Cerebellar cortex (tissue), 1 donor: ENCODE data around the gene JAGN1.
"Not testable (repeated sequence)": the region's sequence is repeated elsewhere in the genome, so short reads cannot be mapped to it uniquely, and the experiment has no call there.

Experiments
- DNase-seq: peaks from one replicate; pipeline ENCODE4 v3.0.0-alpha.2; 2015; ENCODE audit warnings: low spot score

JAGN1 gene

DNA sequence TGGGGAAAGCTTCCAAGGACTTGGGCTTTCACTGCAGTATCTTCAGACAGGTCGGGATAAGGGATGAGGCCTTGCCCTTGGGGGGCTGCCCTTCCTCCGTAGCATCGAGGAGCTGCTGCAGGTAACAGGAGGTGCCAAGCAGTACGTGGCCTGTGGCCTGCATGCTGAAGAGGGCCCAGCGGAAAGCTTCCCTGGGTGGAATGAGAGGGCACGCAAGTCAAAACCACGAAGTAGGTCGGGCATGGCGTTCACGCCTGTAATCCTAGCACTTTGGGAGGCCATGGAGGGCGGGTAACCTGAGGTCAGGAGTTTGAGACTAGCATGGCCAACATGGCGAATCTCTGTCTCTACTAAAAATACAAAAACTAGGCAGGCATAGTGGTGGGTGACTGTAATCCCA lies 23.3 kb upstream of the JAGN1 start:
- DNase-seq = no peak

DNA sequence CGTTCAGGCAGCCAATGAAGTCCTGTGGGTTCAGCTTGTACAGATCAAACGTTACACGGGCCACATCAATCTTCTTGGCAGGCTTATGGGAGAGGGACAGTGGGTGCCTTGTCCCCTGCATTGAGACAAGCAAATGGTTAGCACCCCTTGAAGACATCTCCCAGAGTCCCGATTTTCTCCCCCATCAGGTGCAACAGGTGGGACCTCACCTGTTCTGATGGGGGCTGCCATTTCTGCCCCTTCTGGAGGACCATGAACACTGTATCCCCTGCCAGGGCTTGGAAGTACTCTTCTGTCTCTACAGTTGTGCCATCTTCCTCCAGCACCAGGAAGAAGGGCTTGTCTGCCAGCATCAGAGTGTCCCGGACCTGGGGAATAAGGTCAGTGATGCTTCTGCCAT lies 20.5 kb upstream of the JAGN1 start:
- DNase-seq = no peak

DNA sequence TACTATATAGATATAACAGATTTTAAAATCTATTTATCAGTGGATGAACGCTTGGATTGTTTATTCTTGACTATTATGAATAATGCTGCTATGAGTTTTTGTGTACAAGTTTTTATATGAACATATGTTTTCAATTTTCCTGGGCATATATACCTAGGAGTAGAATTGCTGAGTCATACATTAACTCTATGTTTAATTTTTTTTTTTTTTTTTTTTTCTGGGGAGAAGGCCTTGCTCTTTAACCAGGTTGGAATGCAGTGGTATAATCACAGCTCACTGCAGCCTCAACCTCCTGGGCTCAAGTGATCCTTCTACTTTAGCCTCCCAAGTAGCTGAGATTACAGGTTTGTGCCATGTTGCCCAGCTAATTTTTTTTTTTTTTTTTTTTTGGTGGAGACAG lies 19.4 kb upstream of the JAGN1 start:
- no peak for DNase-seq

DNA sequence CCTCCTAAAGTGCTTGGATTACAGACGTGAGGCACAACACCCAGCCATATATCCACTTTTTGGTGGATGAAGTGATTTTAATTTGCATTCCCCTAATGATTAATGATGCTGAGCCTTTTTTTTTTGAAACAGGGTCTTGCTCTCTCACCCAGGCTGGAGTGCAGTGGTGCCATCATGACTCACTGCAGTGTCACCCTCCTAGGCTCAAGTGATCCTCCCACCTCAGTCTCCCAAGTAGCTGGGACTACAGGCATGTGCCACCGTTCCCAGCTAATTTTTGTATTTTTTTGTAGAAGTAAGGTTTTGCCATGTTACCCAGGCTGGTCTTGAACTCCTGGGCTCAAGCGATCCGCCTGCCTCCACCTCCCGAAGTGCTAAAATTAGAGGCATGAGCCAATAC lies 18.3 kb upstream of the JAGN1 start:
- DNase-seq = not testable (repeated sequence)

DNA sequence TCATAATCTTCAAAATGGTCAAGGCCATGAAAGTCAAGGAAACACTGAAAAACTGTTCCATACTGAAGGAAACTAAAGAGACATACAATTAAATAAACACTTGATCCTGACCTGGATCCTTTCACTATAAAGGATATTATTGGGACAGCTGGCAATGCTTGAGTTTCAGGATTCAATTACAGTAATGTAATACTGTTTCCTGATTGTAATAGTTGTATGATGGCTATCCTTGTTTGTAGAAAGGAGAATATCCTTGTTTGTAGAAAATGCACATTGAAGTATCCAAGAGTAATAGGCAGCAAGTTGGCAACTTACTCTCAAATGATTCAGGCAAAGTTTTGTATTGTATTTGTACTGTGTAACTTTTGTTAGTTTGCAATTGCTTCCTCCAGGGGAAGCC lies 15.0 kb upstream of the JAGN1 start:
- DNase-seq = no peak

DNA sequence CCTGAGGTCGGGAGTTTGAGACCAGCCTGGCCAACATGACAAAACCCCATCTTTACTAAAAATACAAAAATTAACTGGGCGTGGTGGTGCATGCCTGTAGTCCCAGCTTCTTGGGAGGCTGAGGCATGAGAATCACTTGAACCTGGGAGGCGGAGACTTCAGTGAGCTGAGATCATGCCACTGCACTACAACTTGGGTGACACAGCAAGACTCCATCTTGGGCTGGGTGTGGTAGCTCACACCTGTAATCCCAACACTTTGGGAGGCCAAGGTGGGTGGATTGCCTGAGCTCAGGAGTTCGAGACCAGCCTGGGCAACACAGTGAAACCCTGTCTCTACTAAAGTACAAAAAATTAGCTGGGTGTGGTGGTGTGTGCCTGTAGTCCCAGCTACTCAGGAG lies 14.2 kb upstream of the JAGN1 start:
- not testable (repeated sequence) for DNase-seq

DNA sequence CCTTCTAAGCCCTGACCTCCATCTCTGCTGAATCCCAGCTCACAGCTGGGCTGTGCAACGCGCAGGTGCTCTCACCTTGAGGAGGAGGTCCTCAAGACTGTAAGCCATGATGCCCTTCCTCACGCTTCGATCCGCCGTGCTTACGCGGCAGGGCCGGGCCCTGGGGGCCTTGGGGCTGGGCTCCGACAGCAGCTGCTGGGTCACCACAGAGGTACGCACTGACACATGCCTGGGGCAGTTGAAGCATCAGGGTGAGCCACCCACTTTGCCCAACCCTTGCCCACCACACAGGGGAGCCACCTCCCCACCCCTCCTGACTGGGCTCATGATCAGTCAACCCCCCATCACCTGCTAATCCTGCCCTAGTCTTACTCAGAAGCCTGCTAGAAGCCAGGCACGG lies 13.4 kb upstream of the JAGN1 start:
- DNase-seq = no peak

DNA sequence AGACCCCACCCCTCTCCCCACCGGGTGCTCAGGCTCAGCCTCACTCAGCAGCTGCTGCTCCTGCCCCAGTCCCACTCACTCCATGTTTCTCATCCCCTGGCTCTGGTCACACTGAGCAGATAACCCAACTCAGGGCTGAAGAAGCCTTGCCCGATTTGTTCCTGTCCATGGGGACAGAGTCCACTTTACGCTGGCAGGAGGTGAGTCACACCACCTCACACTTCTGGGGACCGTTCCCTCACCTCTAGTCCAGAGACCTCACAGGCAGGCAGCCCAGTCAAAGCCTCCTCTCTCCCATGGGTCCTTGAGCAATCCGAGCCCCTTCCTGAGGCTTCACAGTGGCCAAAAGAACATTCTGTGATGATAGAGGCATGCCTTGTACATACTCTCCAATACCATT lies 11.7 kb upstream of the JAGN1 start:
- no peak for DNase-seq

DNA sequence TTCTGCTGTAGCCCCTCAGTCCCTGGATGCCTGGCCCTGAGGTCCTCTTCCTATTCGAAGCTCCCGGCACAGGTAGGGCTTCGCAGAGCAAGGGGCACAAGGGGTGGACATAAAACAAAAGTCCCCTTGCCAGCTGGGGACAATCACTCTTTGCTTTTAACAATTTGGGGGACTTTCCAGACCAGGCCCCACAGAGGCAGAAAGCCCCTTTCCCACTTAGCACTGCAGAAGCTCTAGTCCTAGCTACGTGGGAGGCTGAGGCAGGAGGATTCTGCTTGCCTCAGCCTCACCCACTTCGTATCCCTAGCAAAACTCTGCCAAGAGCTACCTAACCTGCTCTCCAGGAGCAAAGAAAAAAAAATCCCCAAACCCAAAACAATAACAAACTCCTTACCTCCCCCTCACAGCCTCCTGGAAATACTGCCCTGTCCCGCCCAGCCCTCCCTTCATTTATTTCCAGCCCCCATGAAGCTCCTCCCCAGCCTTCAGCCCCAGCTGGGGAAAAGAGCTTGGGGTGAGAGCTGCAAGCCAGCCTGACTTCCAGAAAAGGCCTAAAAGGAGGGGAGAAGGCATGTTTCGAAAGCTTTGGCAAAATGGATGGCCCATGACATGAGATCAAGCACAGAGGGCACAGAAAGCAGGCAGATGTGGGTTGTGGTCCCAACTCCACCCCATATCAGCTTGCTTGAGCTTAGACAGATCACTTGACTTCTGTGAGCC lies 10.4 kb upstream of the JAGN1 start, which contains the start of gene CIDEC:
Gene CIDEC, minus strand, starts transcription at position 424 of the 720 bp plus-strand sequence. CDS start 1,767 bp downstream, outside the sequence.
- no peak for DNase-seq

DNA sequence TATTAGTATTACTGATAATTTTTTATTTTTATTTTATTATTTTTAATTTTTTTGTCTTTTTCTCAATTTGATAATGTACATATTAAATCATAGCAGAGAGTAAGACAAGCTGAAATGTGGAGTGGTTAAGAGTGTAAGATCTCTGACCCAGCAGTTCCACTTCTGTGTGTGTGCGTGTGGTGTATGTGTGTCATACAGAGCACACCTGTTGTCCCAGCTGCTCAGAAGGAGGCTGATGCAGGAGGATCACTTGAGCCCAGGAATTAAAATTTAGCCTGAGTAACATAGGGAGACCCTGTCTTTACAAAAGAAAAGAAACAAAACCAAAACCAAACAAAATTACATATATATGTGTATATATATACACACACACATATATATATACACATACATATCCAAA lies 9.0 kb upstream of the JAGN1 start:
- DNase-seq = no peak

DNA sequence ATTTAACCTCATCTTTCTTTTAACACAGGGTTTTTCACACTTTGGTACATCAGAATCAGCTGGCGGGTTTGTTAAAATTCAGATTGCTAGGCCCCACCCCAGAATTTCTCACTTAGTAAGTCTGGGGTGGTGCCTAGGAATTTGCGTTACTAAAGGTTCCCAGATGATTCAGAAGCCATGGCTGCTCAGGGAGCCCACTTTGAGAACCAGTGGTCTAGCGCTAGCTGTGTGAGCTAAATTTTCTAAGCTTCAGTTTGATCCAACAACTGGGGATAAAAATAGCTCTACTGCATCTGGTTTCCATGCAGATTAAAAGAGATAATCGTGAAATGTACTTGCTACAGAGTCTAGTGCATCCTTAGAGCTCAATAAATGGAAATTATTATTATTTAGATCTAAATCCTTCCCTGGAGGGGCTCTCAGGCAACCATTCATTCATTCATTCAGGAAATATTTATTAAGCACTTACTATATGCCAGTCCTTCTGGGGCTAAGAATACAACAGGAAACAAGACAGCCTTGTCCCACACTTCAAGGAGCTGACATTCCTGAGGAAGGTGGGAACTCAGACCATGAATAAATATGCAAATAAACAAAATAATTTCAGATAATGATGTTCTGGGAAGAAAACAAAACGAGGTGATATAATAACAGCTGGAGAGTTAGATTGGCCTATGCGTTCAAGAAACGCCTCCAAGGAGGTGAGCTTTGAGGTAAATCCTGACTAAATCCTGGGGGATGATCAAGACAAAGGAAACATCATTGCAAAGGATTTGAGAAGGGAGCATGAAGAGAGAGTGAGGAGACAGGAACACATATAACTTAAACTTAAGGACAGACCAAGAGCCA lies 6.5 kb upstream of the JAGN1 start:
- DNase-seq = no peak

DNA sequence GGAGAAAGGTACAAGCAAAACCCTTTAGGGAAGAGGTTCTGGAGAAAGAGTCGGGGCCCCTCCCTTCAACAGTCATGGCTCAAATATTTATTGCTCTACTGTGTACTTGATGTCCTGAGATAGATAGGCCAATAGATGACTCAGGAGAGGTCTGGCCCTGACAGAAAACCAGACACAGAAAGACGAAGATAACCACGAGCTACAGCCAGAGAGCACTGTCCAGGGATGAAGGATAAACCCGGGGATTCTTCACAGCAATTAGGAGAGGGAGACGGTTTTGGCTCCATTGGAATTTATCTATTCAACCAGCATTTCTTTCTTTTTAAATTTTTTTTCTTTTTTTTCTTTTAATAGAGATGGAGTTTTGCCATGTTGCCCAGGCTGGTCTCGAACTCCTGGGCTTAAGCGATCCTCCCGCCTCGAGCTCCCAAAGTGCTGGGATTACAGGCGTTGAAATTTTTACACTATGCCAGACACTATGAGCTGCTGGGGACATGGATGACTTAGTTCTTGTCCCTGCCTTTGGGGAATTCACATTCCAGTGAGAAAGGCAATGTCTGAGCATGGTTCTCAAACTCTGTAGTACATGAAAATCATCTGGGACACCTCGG lies 5.8 kb upstream of the JAGN1 start:
- DNase-seq = no peak

DNA sequence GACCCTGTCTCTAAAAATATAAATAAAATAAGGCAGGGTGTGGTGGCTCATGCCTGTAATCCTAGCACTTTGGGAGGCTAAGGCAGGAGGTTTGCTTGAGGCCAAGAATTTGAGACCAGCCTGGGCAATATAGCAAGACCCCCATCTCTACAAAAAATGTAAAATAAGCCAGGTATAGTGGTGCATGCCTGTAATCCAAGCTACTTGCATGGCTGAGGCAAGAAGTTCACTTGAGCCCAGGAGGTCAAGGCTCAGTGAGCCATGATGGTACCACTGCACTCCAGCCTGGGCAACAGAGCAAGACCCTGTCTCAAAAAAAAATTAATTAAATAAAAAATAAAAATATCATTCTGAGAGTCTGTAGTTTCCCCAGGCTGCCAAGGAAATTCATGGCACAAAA lies 4.1 kb upstream of the JAGN1 start:
- DNase-seq = no peak

DNA sequence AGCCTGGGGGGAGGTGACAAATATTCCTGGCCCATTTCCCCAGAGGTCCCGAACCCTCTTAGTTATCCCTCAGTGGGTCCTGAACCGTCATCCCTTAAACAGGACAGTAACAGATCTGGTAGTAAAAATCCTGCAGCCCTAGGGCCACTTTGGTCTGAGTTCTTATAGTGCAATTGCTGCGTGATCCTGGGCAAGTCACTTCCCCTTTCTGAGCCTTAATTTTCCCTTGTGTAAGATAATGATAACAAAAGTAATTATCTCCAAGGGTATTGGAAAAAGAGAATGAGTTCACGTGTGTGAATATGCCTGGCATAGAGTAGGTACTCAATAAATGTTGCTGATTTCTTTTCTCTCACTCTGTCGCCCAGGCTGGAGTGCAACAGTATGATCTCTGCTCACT lies 2.9 kb upstream of the JAGN1 start:
- no peak for DNase-seq

DNA sequence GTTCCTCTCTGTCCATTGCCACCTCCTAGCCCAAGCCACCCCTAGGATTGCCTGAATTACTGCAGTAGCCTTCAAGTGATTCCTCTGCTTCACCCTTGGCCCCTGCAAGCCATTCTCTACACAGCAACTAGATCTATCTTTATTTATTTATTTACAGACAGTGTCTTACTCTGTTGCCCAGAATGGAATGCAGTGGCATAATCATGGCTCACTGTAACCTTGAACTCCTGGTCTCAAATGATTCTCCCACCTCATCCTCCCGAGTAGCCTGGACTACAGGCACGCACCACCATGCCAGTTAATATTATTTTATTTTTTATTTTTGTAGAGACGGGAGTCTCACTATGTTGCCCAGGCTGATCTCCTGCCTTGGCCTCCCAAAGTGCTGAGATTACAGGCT lies 1.9 kb upstream of the JAGN1 start:
- no peak for DNase-seq

DNA sequence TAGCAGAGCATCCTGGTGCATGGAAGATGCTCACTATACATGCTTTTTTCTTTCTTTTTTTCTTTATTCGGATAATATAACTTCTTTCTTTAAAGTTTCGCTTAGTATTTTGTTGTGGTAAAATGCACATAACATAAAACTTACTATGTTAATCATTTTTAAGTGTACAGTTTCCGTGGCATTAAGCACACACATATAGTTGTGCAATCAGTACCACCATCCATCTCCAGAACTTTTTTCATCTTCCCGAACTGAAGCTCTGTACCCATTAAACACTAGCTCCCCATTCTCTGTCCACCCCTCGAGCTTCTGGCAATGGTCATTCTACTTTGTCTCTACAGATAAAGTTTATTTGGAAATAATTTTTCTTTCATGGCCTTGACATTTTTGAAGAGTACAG lies 1.0 kb upstream of the JAGN1 start:
- DNase-seq = no peak

DNA sequence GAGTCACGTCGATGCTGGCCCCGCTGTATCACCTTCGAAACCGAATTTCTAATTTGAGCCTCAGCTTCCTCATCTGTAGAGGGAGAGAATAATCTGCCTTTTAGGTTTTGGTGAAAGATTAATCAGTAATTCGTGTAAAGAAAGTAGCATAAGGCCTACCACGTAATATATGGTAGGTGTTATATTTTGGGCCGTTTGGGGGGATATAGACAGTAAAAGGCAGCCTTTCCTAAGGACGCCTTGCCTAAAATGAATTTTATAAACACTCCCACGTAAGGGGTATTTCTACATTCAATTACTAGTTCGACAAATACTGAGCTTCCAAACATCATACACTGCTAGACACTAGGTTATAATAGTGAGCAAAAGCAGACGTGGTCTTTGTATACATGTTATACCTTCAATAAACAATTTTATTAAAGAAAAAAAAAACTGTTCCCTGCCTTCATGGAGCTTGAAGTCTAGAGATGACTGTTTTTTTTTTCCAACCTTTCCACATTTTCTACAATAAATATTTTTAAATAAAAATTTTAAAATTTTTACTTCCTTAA lies 737 bp downstream of the JAGN1 start:
- no peak for DNase-seq

DNA sequence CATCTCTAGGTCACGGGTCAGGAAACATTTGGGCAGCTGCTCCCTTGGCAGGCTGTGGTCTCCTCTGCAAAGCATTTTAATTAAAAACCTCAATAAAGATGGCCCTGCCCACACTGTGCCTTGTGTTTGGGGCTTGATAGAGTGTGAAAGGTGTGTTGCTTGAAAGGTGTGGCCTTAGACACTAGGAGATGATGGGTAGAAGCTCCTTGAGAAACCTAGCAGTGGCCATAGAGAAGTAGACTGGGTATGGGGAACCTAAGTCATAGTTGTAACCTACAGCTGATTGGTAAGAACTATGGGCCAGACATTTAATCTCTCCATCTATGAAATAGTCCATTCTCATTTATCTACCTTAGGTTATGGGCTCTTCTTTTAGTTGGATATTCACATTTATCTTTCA lies 3.3 kb downstream of the JAGN1 start:
- no peak for DNase-seq

DNA sequence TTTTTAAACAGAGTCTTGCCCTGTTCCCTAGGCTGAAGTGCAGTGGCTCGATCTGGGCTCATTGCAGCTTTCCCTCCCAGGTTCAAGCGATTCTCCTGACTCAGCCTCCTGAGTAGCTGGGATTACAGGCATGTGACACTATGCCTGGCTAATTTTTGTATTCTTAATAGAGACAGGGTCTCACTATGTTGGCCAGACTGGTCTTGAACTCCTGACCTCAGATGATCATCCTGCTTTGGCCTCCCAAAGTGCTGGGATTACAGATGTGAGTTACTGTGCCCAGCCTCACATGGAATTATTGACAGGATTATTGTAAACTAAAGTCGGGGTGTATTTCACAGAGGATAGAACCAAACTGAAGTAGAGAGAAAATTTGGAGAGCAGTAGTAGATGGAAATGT lies 5.3 kb downstream of the JAGN1 start:
- DNase-seq = not testable (repeated sequence)

DNA sequence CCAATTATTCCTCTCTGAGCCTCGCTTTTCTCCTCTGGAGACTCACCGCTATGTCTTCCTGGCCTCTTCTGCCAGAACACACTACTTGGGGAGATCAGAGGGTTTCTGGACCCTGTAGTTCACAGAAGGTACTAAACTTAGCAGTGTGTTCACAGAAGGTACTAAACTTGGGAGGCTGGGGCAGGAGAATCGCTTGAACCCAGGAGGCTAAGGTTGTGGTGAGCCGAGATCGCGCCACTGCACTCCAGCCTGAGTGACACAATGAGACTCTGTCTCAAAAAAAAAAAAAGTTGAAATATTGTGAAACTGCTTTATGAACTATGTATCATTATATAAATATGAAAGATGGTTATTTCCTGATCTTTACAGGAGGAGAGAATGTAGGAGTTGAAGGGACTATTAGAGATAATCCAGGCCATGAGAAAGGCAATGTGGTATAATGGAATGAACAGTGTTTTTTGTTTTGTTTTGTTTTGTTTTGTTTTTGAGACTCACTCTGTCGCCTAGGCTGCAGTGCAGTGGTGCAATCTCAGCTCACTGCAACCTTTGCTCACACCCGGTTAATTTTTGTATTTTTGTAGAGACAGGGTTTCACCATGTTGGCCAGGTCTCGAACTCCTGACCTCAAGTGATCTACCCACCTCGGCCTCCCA lies 6.5 kb downstream of the JAGN1 start:
- DNase-seq = not testable (repeated sequence)

DNA sequence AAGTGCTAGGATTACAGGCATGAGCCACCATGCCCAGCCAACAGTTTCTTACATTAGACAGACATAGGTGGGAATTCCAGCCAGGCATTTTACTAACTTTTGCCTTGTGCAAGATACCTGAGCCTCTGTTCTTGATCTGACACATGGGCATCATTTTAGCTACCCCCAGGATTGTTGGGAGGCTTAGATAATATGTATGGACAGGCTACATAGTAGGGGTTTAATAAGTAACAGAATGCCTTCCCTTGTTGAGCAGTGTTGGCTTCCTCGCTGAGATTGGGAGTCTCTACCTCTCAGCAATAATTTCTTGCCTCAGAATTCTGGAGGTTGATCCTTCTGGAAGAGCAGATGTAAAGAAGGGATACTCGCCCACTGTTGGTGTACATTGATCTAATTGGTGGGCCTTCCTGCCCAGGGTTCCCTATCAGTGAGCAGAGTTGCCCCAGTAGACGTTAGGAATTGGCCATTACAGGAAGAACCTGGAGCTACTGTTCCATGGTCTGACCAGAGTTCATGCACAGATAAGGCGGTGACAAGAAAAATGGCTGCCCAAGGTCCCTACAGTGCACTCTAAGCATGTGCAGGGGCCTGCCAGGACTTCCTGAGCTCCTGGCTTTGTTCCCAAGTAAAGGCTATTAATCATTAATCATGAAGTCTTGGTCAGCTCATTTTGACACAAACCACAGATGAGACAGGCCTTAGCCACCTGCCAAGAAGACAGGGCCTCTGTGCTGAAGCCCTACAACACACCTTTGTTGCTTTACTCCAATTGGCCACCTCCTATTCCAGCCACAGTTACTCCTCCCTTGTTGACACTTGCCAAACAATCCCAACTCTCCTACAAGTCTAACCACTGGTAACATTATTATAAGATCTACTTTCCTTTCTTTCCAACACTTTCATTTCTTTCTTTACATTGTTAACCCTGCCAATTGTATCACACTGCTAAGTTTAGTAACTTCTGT lies 7.3 kb downstream of the JAGN1 start:
- DNase-seq = no peak
